ENCODE results near the gene B3GNT2. TPM values are rescaled to one million over a fixed set of nuclear protein-coding genes. Genes with fewer than 3 reads are reported as not detected.
A peak's percentile ranks its signal among the peaks of the same experiment; 100 is the strongest.

The B3GNT2 gene
- total and polyA plus RNA-seq, 2 donors = 24.8 to 43.1 TPM

GRCh38 chr2:62207491-62207890 lies 11.6 kb downstream of the B3GNT2 start:
- peaks cover 9 to 57% of the 10 kb centered on the region in 2 donors for H3K4me1 ChIP-seq (ENCODE audit: control insufficient read depth in 2 of 2, insufficient read depth in 2 of 2, low read length in 2 of 2)
- peaks cover 2 to 6% of the 10 kb centered on the region in 2 donors for H3K9me3 ChIP-seq (ENCODE audit: control insufficient read depth in 2 of 2, insufficient read depth in 1 of 2, low read length in 1 of 2)
- 98% methylated on average over 10 of the region's 10 CpGs for WGBS
- H3K4me3 ChIP-seq (ENCODE audit: low read length in 2 of 2) = no peak overlapping the region
- no peak for DNase-seq (ENCODE audit: low read depth in 6 of 9, low spot score in 9 of 9)
- peaks cover 6 to 21% of the 10 kb centered on the region in 2 donors for H3K36me3 ChIP-seq (ENCODE audit: control insufficient read depth in 2 of 2, insufficient read depth in 2 of 2, low read length in 1 of 2)
- H3K27me3 ChIP-seq (ENCODE audit: control insufficient read depth in 2 of 2, insufficient read depth in 1 of 2, low read length in 1 of 2) = no peaks in the 10 kb centered on the region
- no peak overlapping the region for H3K27ac ChIP-seq (ENCODE audit: low read depth in 1 of 2, low read length in 1 of 2)

- no peak for DNase-seq (ENCODE audit: low read depth in 6 of 9, low spot score in 9 of 9)
- H3K36me3 ChIP-seq (ENCODE audit: control insufficient read depth in 2 of 2, insufficient read depth in 2 of 2, low read length in 1 of 2) = peaks cover 6 to 21% of the 10 kb centered on the region in 2 donors
- H3K27me3 ChIP-seq (ENCODE audit: control insufficient read depth in 2 of 2, insufficient read depth in 1 of 2, low read length in 1 of 2) = no peaks in the 10 kb centered on the region
- H3K4me3 ChIP-seq (ENCODE audit: low read length in 2 of 2) = no peak overlapping the region
- no peak overlapping the region for H3K27ac ChIP-seq (ENCODE audit: low read depth in 1 of 2, low read length in 1 of 2)
- peaks cover 2 to 6% of the 10 kb centered on the region in 2 donors for H3K9me3 ChIP-seq (ENCODE audit: control insufficient read depth in 2 of 2, insufficient read depth in 1 of 2, low read length in 1 of 2)
- H3K4me1 ChIP-seq (ENCODE audit: control insufficient read depth in 2 of 2, insufficient read depth in 2 of 2, low read length in 2 of 2) = peaks cover 11 to 56% of the 10 kb centered on the region in 2 donors
- 96% methylated on average over 4 of the region's 4 CpGs for WGBS
These were observed 12.3 kb downstream of the B3GNT2 start for GRCh38 chr2:62208074-62208757.

GRCh38 chr2:62208758-62209114 lies 12.8 kb downstream of the B3GNT2 start:
- Histone ChIP-seq H3K36me3 (ENCODE audit: control insufficient read depth in 2 of 2, insufficient read depth in 2 of 2, low read length in 1 of 2) (peaks cover 6 to 21% of the 10 kb centered on the region in 2 donors), H3K9me3 (ENCODE audit: control insufficient read depth in 2 of 2, insufficient read depth in 1 of 2, low read length in 1 of 2) (peaks cover 2 to 6% of the 10 kb centered on the region in 2 donors), H3K4me3 (ENCODE audit: low read length in 2 of 2) (no peak overlapping the region), H3K27me3 (ENCODE audit: control insufficient read depth in 2 of 2, insufficient read depth in 1 of 2, low read length in 1 of 2) (no peaks in the 10 kb centered on the region), H3K27ac (ENCODE audit: low read depth in 1 of 2, low read length in 1 of 2) (no peak overlapping the region), H3K4me1 (ENCODE audit: control insufficient read depth in 2 of 2, insufficient read depth in 2 of 2, low read length in 2 of 2) (peaks cover 14 to 54% of the 10 kb centered on the region in 2 donors)
- 86% methylated on average over 5 of the region's 5 CpGs for WGBS
- no peak for DNase-seq (ENCODE audit: low read depth in 6 of 9, low spot score in 9 of 9)

- Histone ChIP-seq H3K27me3 (ENCODE audit: control insufficient read depth in 2 of 2, insufficient read depth in 1 of 2, low read length in 1 of 2) (no peaks in the 10 kb centered on the region), H3K36me3 (ENCODE audit: control insufficient read depth in 2 of 2, insufficient read depth in 2 of 2, low read length in 1 of 2) (peaks cover 6 to 27% of the 10 kb centered on the region in 2 donors), H3K4me1 (ENCODE audit: control insufficient read depth in 2 of 2, insufficient read depth in 2 of 2, low read length in 2 of 2) (peaks cover 21 to 60% of the 10 kb centered on the region in 2 donors), H3K4me3 (ENCODE audit: low read length in 2 of 2) (no peak overlapping the region), H3K27ac (ENCODE audit: low read depth in 1 of 2, low read length in 1 of 2) (no peak overlapping the region), H3K9me3 (ENCODE audit: control insufficient read depth in 2 of 2, insufficient read depth in 1 of 2, low read length in 1 of 2) (peaks cover 2 to 6% of the 10 kb centered on the region in 2 donors)
- 82% methylated on average over 8 of the region's 8 CpGs for WGBS
- no peak for DNase-seq (ENCODE audit: low read depth in 6 of 9, low spot score in 9 of 9)
These were observed 13.6 kb downstream of the B3GNT2 start for GRCh38 chr2:62209427-62209991.

- H3K27me3 ChIP-seq (ENCODE audit: control insufficient read depth in 2 of 2, insufficient read depth in 1 of 2, low read length in 1 of 2) = no peaks in the 10 kb centered on the region
- peaks cover 3 to 19% of the 10 kb centered on the region in 2 donors for H3K36me3 ChIP-seq (ENCODE audit: control insufficient read depth in 2 of 2, insufficient read depth in 2 of 2, low read length in 1 of 2)
- no peak for DNase-seq (ENCODE audit: low read depth in 6 of 9, low spot score in 9 of 9)
- peaks cover 3 to 13% of the 10 kb centered on the region in 2 donors for H3K9me3 ChIP-seq (ENCODE audit: control insufficient read depth in 2 of 2, insufficient read depth in 1 of 2, low read length in 1 of 2)
- 95% methylated on average over 11 of the region's 11 CpGs for WGBS
- peak overlapping the region in 1 of 2 donors; percentile 43 for H3K27ac ChIP-seq (ENCODE audit: low read depth in 1 of 2, low read length in 1 of 2)
- H3K4me3 ChIP-seq (ENCODE audit: low read length in 2 of 2) = no peak overlapping the region
- H3K4me1 ChIP-seq (ENCODE audit: control insufficient read depth in 2 of 2, insufficient read depth in 2 of 2, low read length in 2 of 2) = peaks cover 16 to 53% of the 10 kb centered on the region in 2 donors
These were observed 19.6 kb downstream of the B3GNT2 start for GRCh38 chr2:62215306-62216064.

- peaks cover 3 to 13% of the 10 kb centered on the region in 2 donors for H3K9me3 ChIP-seq (ENCODE audit: control insufficient read depth in 2 of 2, insufficient read depth in 1 of 2, low read length in 1 of 2)
- H3K4me3 ChIP-seq (ENCODE audit: low read length in 2 of 2) = no peak overlapping the region
- H3K36me3 ChIP-seq (ENCODE audit: control insufficient read depth in 2 of 2, insufficient read depth in 2 of 2, low read length in 1 of 2) = peaks cover 3 to 19% of the 10 kb centered on the region in 2 donors
- H3K27ac ChIP-seq (ENCODE audit: low read depth in 1 of 2, low read length in 1 of 2) = no peak overlapping the region
- DNase-seq (ENCODE audit: low read depth in 6 of 9, low spot score in 9 of 9) = no peak
- H3K4me1 ChIP-seq (ENCODE audit: control insufficient read depth in 2 of 2, insufficient read depth in 2 of 2, low read length in 2 of 2) = peaks cover 16 to 50% of the 10 kb centered on the region in 2 donors
- WGBS = 96% methylated on average over 2 of the region's 2 CpGs
- H3K27me3 ChIP-seq (ENCODE audit: control insufficient read depth in 2 of 2, insufficient read depth in 1 of 2, low read length in 1 of 2) = no peaks in the 10 kb centered on the region
These were observed 20.2 kb downstream of the B3GNT2 start for GRCh38 chr2:62216113-62216512.

- no peak for DNase-seq (ENCODE audit: low read depth in 6 of 9, low spot score in 9 of 9)
- Histone ChIP-seq H3K36me3 (ENCODE audit: control insufficient read depth in 2 of 2, insufficient read depth in 2 of 2, low read length in 1 of 2) (peaks cover 2 to 19% of the 10 kb centered on the region in 2 donors), H3K27me3 (ENCODE audit: control insufficient read depth in 2 of 2, insufficient read depth in 1 of 2, low read length in 1 of 2) (no peaks in the 10 kb centered on the region), H3K9me3 (ENCODE audit: control insufficient read depth in 2 of 2, insufficient read depth in 1 of 2, low read length in 1 of 2) (peaks cover 3 to 11% of the 10 kb centered on the region in 2 donors), H3K27ac (ENCODE audit: low read depth in 1 of 2, low read length in 1 of 2) (no peak overlapping the region), H3K4me3 (ENCODE audit: low read length in 2 of 2) (no peak overlapping the region), H3K4me1 (ENCODE audit: control insufficient read depth in 2 of 2, insufficient read depth in 2 of 2, low read length in 2 of 2) (peaks cover 16 to 49% of the 10 kb centered on the region in 2 donors)
- WGBS = 97% methylated on average over 8 of the region's 8 CpGs
These were observed 20.7 kb downstream of the B3GNT2 start for GRCh38 chr2:62216616-62217015.

- H3K27ac ChIP-seq (ENCODE audit: low read depth in 1 of 2, low read length in 1 of 2) = no peak overlapping the region
- 98% methylated on average over 10 of the region's 10 CpGs for WGBS
- DNase-seq (ENCODE audit: low read depth in 6 of 9, low spot score in 9 of 9) = no peak
These were observed 21.5 kb downstream of the B3GNT2 start for GRCh38 chr2:62217421-62217820.

GRCh38 chr2:62217970-62218369 lies 22.1 kb downstream of the B3GNT2 start:
- no peak for DNase-seq (ENCODE audit: low read depth in 6 of 9, low spot score in 9 of 9)
- Histone ChIP-seq H3K4me1 (ENCODE audit: control insufficient read depth in 2 of 2, insufficient read depth in 2 of 2, low read length in 2 of 2) (peaks cover 12 to 38% of the 10 kb centered on the region in 2 donors), H3K27ac (ENCODE audit: low read depth in 1 of 2, low read length in 1 of 2) (no peak overlapping the region), H3K27me3 (ENCODE audit: control insufficient read depth in 2 of 2, insufficient read depth in 1 of 2, low read length in 1 of 2) (no peaks in the 10 kb centered on the region), H3K36me3 (ENCODE audit: control insufficient read depth in 2 of 2, insufficient read depth in 2 of 2, low read length in 1 of 2) (peaks cover 8 to 26% of the 10 kb centered on the region in 2 donors), H3K4me3 (ENCODE audit: low read length in 2 of 2) (no peak overlapping the region), H3K9me3 (ENCODE audit: control insufficient read depth in 2 of 2, insufficient read depth in 1 of 2, low read length in 1 of 2) (peaks cover 2 to 7% of the 10 kb centered on the region in 2 donors)
- WGBS = 95% methylated on average over 5 of the region's 5 CpGs

More at GRCh38 chr2:62217421-62217820, 21.5 kb downstream of the B3GNT2 start:
- Histone ChIP-seq H3K27me3 (ENCODE audit: control insufficient read depth in 2 of 2, insufficient read depth in 1 of 2, low read length in 1 of 2) (no peaks in the 10 kb centered on the region), H3K36me3 (ENCODE audit: control insufficient read depth in 2 of 2, insufficient read depth in 2 of 2, low read length in 1 of 2) (peaks cover 3 to 21% of the 10 kb centered on the region in 2 donors), H3K4me3 (ENCODE audit: low read length in 2 of 2) (no peak overlapping the region), H3K4me1 (ENCODE audit: control insufficient read depth in 2 of 2, insufficient read depth in 2 of 2, low read length in 2 of 2) (peaks cover 14 to 43% of the 10 kb centered on the region in 2 donors), H3K9me3 (ENCODE audit: control insufficient read depth in 2 of 2, insufficient read depth in 1 of 2, low read length in 1 of 2) (peaks cover 2 to 7% of the 10 kb centered on the region in 2 donors)

All from thymus (tissue), 11 donors.